ENCODE data around the gene NUPR2. TPM values are rescaled to one million over a fixed set of nuclear protein-coding genes. Genes with fewer than 3 reads are reported as not detected.
A peak's percentile ranks its signal among the peaks of the same experiment; 100 is the strongest.
"Not testable (repeated sequence)": the region's sequence is repeated elsewhere in the genome, so short reads cannot be mapped to it uniquely, and the experiment has no call there.

The NUPR2 gene
- not detected for total RNA-seq

- H3K4me1 Mint-ChIP-seq (ENCODE audit: low read depth), result no peaks in the 10 kb centered on the region
- ATAC-seq, result peak; percentile 28 to 30
- H3K4me3 Mint-ChIP-seq, result no peak within 1 kb of the TSS
These were observed at the start of gene NUPR2 for GRCh38 chr7:56115852-56116538. Gene NUPR2 (minus strand): TSS chr7:56116417. CDS start chr7:56116314, 103 bp downstream.

GRCh38 chr7:56157238-56157790 is 41.1 kb upstream of the NUPR2 start:
- DNase-seq, result no peak
- Mint-ChIP-seq H3K9me3 (peaks cover 11% of the 10 kb centered on the region), H3K4me1 (ENCODE audit: low read depth) (no peaks in the 10 kb centered on the region), H3K4me3 (no peak overlapping the region), H3K27me3 (ENCODE audit: low read depth) (peaks cover 17% of the 10 kb centered on the region), H3K36me3 (ENCODE audit: insufficient read depth) (no peaks in the 10 kb centered on the region)
- no peak for ATAC-seq

More at GRCh38 chr7:56115852-56116538, at the start of gene NUPR2:
- Mint-ChIP-seq H3K9me3 (no peaks in the 10 kb centered on the region), H3K36me3 (ENCODE audit: insufficient read depth) (no peaks in the 10 kb centered on the region), H3K27me3 (ENCODE audit: low read depth) (peaks cover 25% of the 10 kb centered on the region)
- DNase-seq, result no peak

GRCh38 chr7:56131062-56131461 is 14.8 kb upstream of the NUPR2 start:
- H3K27me3 Mint-ChIP-seq (ENCODE audit: low read depth), result not testable (repeated sequence)

GRCh38 chr7:56127241-56127975 is 11.2 kb upstream of the NUPR2 start:
- ATAC-seq, result no peak
- Mint-ChIP-seq H3K9me3 (no peaks in the 10 kb centered on the region), H3K27me3 (ENCODE audit: low read depth) (peaks cover 2% of the 10 kb centered on the region), H3K36me3 (ENCODE audit: insufficient read depth) (no peaks in the 10 kb centered on the region), H3K4me1 (ENCODE audit: low read depth) (no peaks in the 10 kb centered on the region), H3K4me3 (no peak overlapping the region)
- DNase-seq, result no peak

More at GRCh38 chr7:56131062-56131461, 14.8 kb upstream of the NUPR2 start:
- H3K36me3 Mint-ChIP-seq (ENCODE audit: insufficient read depth); H3K9me3 Mint-ChIP-seq; DNase-seq; ATAC-seq; H3K4me3 Mint-ChIP-seq; H3K4me1 Mint-ChIP-seq (ENCODE audit: low read depth): not testable (repeated sequence)

GRCh38 chr7:56125831-56126230 is 9.6 kb upstream of the NUPR2 start:
- Mint-ChIP-seq H3K27me3 (ENCODE audit: low read depth) (peaks cover 2% of the 10 kb centered on the region), H3K9me3 (no peaks in the 10 kb centered on the region), H3K4me1 (ENCODE audit: low read depth) (no peaks in the 10 kb centered on the region), H3K36me3 (ENCODE audit: insufficient read depth) (no peaks in the 10 kb centered on the region), H3K4me3 (no peak overlapping the region)
- ATAC-seq (no peak), DNase-seq (no peak)

GRCh38 chr7:56124981-56125380 is 8.8 kb upstream of the NUPR2 start:
- Mint-ChIP-seq H3K4me1 (ENCODE audit: low read depth) (no peaks in the 10 kb centered on the region), H3K27me3 (ENCODE audit: low read depth) (no peaks in the 10 kb centered on the region), H3K36me3 (ENCODE audit: insufficient read depth) (no peaks in the 10 kb centered on the region), H3K4me3 (no peak overlapping the region), H3K9me3 (no peaks in the 10 kb centered on the region)
- DNase-seq (no peak), ATAC-seq (no peak)

- no peak for DNase-seq
- Mint-ChIP-seq H3K9me3 (no peaks in the 10 kb centered on the region), H3K4me3 (no peak overlapping the region), H3K4me1 (ENCODE audit: low read depth) (no peaks in the 10 kb centered on the region), H3K27me3 (ENCODE audit: low read depth) (peaks cover 16% of the 10 kb centered on the region), H3K36me3 (ENCODE audit: insufficient read depth) (no peaks in the 10 kb centered on the region)
- ATAC-seq, result no peak
These were observed 5.2 kb upstream of the NUPR2 start for GRCh38 chr7:56121440-56121839.

- H3K9me3 Mint-ChIP-seq; DNase-seq; H3K4me3 Mint-ChIP-seq; H3K36me3 Mint-ChIP-seq (ENCODE audit: insufficient read depth); H3K4me1 Mint-ChIP-seq (ENCODE audit: low read depth); ATAC-seq: not testable (repeated sequence)
- H3K27me3 Mint-ChIP-seq (ENCODE audit: low read depth), result peaks cover 15% of the 10 kb centered on the region
These were observed 4.0 kb downstream of the NUPR2 start for GRCh38 chr7:56112244-56112643.

GRCh38 chr7:56110611-56111010 is 5.6 kb downstream of the NUPR2 start:
- DNase-seq (no peak), ATAC-seq (no peak)
- peaks cover 18% of the 10 kb centered on the region for H3K4me1 Mint-ChIP-seq (ENCODE audit: low read depth)
- no peaks in the 10 kb centered on the region for H3K9me3 Mint-ChIP-seq
- no peak overlapping the region for H3K4me3 Mint-ChIP-seq
- peaks cover 4% of the 10 kb centered on the region for H3K36me3 Mint-ChIP-seq (ENCODE audit: insufficient read depth)
- peaks cover 6% of the 10 kb centered on the region for H3K27me3 Mint-ChIP-seq (ENCODE audit: low read depth)

GRCh38 chr7:56107954-56108258 is 8.3 kb downstream of the NUPR2 start:
- Mint-ChIP-seq H3K27me3 (ENCODE audit: low read depth) (no peaks in the 10 kb centered on the region), H3K36me3 (ENCODE audit: insufficient read depth) (peaks cover 14% of the 10 kb centered on the region), H3K9me3 (no peaks in the 10 kb centered on the region), H3K4me3 (peak overlapping the region; percentile 98), H3K4me1 (ENCODE audit: low read depth) (peaks cover 34% of the 10 kb centered on the region)
- no peak for ATAC-seq
- no peak for DNase-seq

GRCh38 chr7:56106108-56107073 is 9.8 kb downstream of the NUPR2 start, which contains the start of gene CHCHD2:
Gene CHCHD2 (minus strand): TSS chr7:56106476. CDS start chr7:56106413, 63 bp downstream.
- Mint-ChIP-seq H3K27me3 (ENCODE audit: low read depth) (no peaks in the 10 kb centered on the region), H3K4me3 (peak within 1 kb of the TSS; percentile 98), H3K4me1 (ENCODE audit: low read depth) (peaks cover 34% of the 10 kb centered on the region), H3K9me3 (no peaks in the 10 kb centered on the region), H3K36me3 (ENCODE audit: insufficient read depth) (peaks cover 22% of the 10 kb centered on the region)
- peak; percentile 99 for ATAC-seq
- DNase-seq, result peak; percentile 87

GRCh38 chr7:56105508-56105907 is 10.7 kb downstream of the NUPR2 start:
- Mint-ChIP-seq H3K36me3 (ENCODE audit: insufficient read depth) (peaks cover 29% of the 10 kb centered on the region), H3K27me3 (ENCODE audit: low read depth) (no peaks in the 10 kb centered on the region), H3K4me1 (ENCODE audit: low read depth) (peaks cover 34% of the 10 kb centered on the region), H3K4me3 (peak overlapping the region; percentile 98), H3K9me3 (no peaks in the 10 kb centered on the region)
- ATAC-seq, result peak in 1 of 2 donors; percentile 16
- DNase-seq, result no peak

GRCh38 chr7:56104138-56104537 is 12.1 kb downstream of the NUPR2 start:
- Mint-ChIP-seq H3K4me1 (ENCODE audit: low read depth) (peaks cover 34% of the 10 kb centered on the region), H3K36me3 (ENCODE audit: insufficient read depth) (peaks cover 35% of the 10 kb centered on the region), H3K4me3 (peak overlapping the region; percentile 98)
- DNase-seq; H3K9me3 Mint-ChIP-seq; H3K27me3 Mint-ChIP-seq (ENCODE audit: low read depth); ATAC-seq: not testable (repeated sequence)

- ATAC-seq (no peak), DNase-seq (no peak)
- H3K4me1 Mint-ChIP-seq (ENCODE audit: low read depth), result peaks cover 8% of the 10 kb centered on the region
- no peaks in the 10 kb centered on the region for H3K27me3 Mint-ChIP-seq (ENCODE audit: low read depth)
- no peaks in the 10 kb centered on the region for H3K9me3 Mint-ChIP-seq
- H3K4me3 Mint-ChIP-seq, result no peak overlapping the region
- H3K36me3 Mint-ChIP-seq (ENCODE audit: insufficient read depth), result peaks cover 30% of the 10 kb centered on the region
These were observed 16.6 kb downstream of the NUPR2 start for GRCh38 chr7:56099653-56100052.

Data from activated T-cell treated with anti-CD3 and anti-CD28 coated beads, Interleukin-2, amount 50 U/mL, for 4 hours (primary cell).